ENCODE measurements around the gene TDRD7.

GRCh38 chr9:97474372-97474925 is 62.6 kb downstream of the TDRD7 start:
- TF ChIP-seq, protein P1, sequence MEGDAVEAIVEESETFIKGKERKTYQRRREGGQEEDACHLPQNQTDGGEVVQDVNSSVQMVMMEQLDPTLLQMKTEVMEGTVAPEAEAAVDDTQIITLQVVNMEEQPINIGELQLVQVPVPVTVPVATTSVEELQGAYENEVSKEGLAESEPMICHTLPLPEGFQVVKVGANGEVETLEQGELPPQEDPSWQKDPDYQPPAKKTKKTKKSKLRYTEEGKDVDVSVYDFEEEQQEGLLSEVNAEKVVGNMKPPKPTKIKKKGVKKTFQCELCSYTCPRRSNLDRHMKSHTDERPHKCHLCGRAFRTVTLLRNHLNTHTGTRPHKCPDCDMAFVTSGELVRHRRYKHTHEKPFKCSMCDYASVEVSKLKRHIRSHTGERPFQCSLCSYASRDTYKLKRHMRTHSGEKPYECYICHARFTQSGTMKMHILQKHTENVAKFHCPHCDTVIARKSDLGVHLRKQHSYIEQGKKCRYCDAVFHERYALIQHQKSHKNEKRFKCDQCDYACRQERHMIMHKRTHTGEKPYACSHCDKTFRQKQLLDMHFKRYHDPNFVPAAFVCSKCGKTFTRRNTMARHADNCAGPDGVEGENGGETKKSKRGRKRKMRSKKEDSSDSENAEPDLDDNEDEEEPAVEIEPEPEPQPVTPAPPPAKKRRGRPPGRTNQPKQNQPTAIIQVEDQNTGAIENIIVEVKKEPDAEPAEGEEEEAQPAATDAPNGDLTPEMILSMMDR (IDR thresholded peaks at IDR 0.05; ENCODE audit: low read depth, low read length) = no peak
- no peak for TF ChIP-seq POLR2A (IDR thresholded peaks at IDR 0.05; ENCODE audit: extremely low read depth, insufficient read length)

Data from NB4 (cell line).